Activated naive CD4-positive, alpha-beta T cell treated with anti-CD3 and anti-CD28 coated beads, Interleukin-2, amount 50 U/mL, for 24 hours (primary cell): ENCODE results near the gene GDPD5.

Source experiments
- H3K27ac Mint-ChIP-seq: one replicate; pipeline ENCODE4 v1.8.0; 2021; ENCODE audit warnings: mild to moderate bottlenecking, mixed read lengths
- H3K27me3 Mint-ChIP-seq: one replicate; pipeline ENCODE4 v1.8.0; 2021; ENCODE audit warnings: mixed read lengths
- H3K36me3 Mint-ChIP-seq: one replicate; pipeline ENCODE4 v1.8.0; 2021; ENCODE audit warnings: mixed read lengths
- H3K4me1 Mint-ChIP-seq: one replicate; pipeline ENCODE4 v1.8.0; 2021; ENCODE audit warnings: mixed read lengths
- H3K4me3 Mint-ChIP-seq: one replicate; pipeline ENCODE4 v1.8.0; 2021; ENCODE audit warnings: mild to moderate bottlenecking, mixed read lengths
- H3K9me3 Mint-ChIP-seq: one replicate; pipeline ENCODE4 v1.8.0; 2021; ENCODE audit warnings: mixed read lengths

The GDPD5 gene

GRCh38 chr11:75479597-75480145 is 46.1 kb downstream of the GDPD5 start:
- Mint-ChIP-seq H3K27ac (no peak overlapping the region), H3K27me3 (no peaks in the 10 kb centered on the region), H3K36me3 (no peaks in the 10 kb centered on the region)

GRCh38 chr11:75478783-75479596 is 46.8 kb downstream of the GDPD5 start:
- Mint-ChIP-seq H3K36me3 (no peaks in the 10 kb centered on the region), H3K4me3 (no peak overlapping the region), H3K9me3 (no peaks in the 10 kb centered on the region)

More at GRCh38 chr11:75479597-75480145, 46.1 kb downstream of the GDPD5 start:
- no peak overlapping the region for H3K4me3 Mint-ChIP-seq
- no peaks in the 10 kb centered on the region for H3K9me3 Mint-ChIP-seq
- H3K4me1 Mint-ChIP-seq: peaks cover 16% of the 10 kb centered on the region

GRCh38 chr11:75477614-75477935 is 48.2 kb downstream of the GDPD5 start:
- no peaks in the 10 kb centered on the region for H3K36me3 Mint-ChIP-seq

More at GRCh38 chr11:75478783-75479596, 46.8 kb downstream of the GDPD5 start:
- no peaks in the 10 kb centered on the region for H3K27me3 Mint-ChIP-seq
- no peak overlapping the region for H3K27ac Mint-ChIP-seq
- H3K4me1 Mint-ChIP-seq: peaks cover 16% of the 10 kb centered on the region

GRCh38 chr11:75476739-75477613 is 48.8 kb downstream of the GDPD5 start:
- no peak overlapping the region for H3K4me3 Mint-ChIP-seq

More at GRCh38 chr11:75477614-75477935, 48.2 kb downstream of the GDPD5 start:
- no peak overlapping the region for H3K4me3 Mint-ChIP-seq
- H3K27me3 Mint-ChIP-seq: no peaks in the 10 kb centered on the region
- no peaks in the 10 kb centered on the region for H3K9me3 Mint-ChIP-seq
- no peak overlapping the region for H3K27ac Mint-ChIP-seq
- peaks cover 16% of the 10 kb centered on the region for H3K4me1 Mint-ChIP-seq

GRCh38 chr11:75475767-75476650 is 49.7 kb downstream of the GDPD5 start:
- Mint-ChIP-seq H3K4me3 (no peak overlapping the region), H3K4me1 (peaks cover 16% of the 10 kb centered on the region), H3K27me3 (no peaks in the 10 kb centered on the region), H3K36me3 (no peaks in the 10 kb centered on the region), H3K9me3 (no peaks in the 10 kb centered on the region), H3K27ac (no peak overlapping the region)

More at GRCh38 chr11:75476739-75477613, 48.8 kb downstream of the GDPD5 start:
- Mint-ChIP-seq H3K36me3 (no peaks in the 10 kb centered on the region), H3K4me1 (peaks cover 16% of the 10 kb centered on the region), H3K9me3 (no peaks in the 10 kb centered on the region), H3K27ac (peak overlapping the region; percentile 19), H3K27me3 (no peaks in the 10 kb centered on the region)

- Mint-ChIP-seq H3K9me3 (no peaks in the 10 kb centered on the region), H3K4me3 (peak overlapping the region; percentile 53), H3K4me1 (peaks cover 16% of the 10 kb centered on the region), H3K27me3 (no peaks in the 10 kb centered on the region), H3K27ac (peak overlapping the region; percentile 66), H3K36me3 (no peaks in the 10 kb centered on the region)
These were observed 50.6 kb downstream of the GDPD5 start for GRCh38 chr11:75474878-75475766.

- Mint-ChIP-seq H3K27me3 (no peaks in the 10 kb centered on the region), H3K36me3 (no peaks in the 10 kb centered on the region), H3K9me3 (no peaks in the 10 kb centered on the region), H3K4me1 (peaks cover 16% of the 10 kb centered on the region), H3K4me3 (no peak overlapping the region), H3K27ac (no peak overlapping the region)
These were observed 51.5 kb downstream of the GDPD5 start for GRCh38 chr11:75474240-75474639.

GRCh38 chr11:75473684-75474083 is 52.1 kb downstream of the GDPD5 start:
- no peaks in the 10 kb centered on the region for H3K36me3 Mint-ChIP-seq
- no peak overlapping the region for H3K4me3 Mint-ChIP-seq
- H3K27ac Mint-ChIP-seq: no peak overlapping the region
- H3K27me3 Mint-ChIP-seq: no peaks in the 10 kb centered on the region
- no peaks in the 10 kb centered on the region for H3K9me3 Mint-ChIP-seq
- peaks cover 16% of the 10 kb centered on the region for H3K4me1 Mint-ChIP-seq

- no peak overlapping the region for H3K27ac Mint-ChIP-seq
- H3K4me3 Mint-ChIP-seq: no peak overlapping the region
- H3K36me3 Mint-ChIP-seq: no peaks in the 10 kb centered on the region
- no peaks in the 10 kb centered on the region for H3K9me3 Mint-ChIP-seq
- peaks cover 16% of the 10 kb centered on the region for H3K4me1 Mint-ChIP-seq
- no peaks in the 10 kb centered on the region for H3K27me3 Mint-ChIP-seq
These were observed 53.5 kb downstream of the GDPD5 start for GRCh38 chr11:75472081-75472732.

- H3K9me3 Mint-ChIP-seq: no peaks in the 10 kb centered on the region
- no peak overlapping the region for H3K4me3 Mint-ChIP-seq
- peaks cover 16% of the 10 kb centered on the region for H3K4me1 Mint-ChIP-seq
- H3K27ac Mint-ChIP-seq: no peak overlapping the region
- H3K27me3 Mint-ChIP-seq: no peaks in the 10 kb centered on the region
- H3K36me3 Mint-ChIP-seq: no peaks in the 10 kb centered on the region
These were observed 54.4 kb downstream of the GDPD5 start for GRCh38 chr11:75471176-75471973.

GRCh38 chr11:75470476-75471080 is 55.2 kb downstream of the GDPD5 start:
- peaks cover 9% of the 10 kb centered on the region for H3K4me1 Mint-ChIP-seq
- H3K4me3 Mint-ChIP-seq: no peak overlapping the region
- H3K9me3 Mint-ChIP-seq: no peaks in the 10 kb centered on the region
- no peaks in the 10 kb centered on the region for H3K36me3 Mint-ChIP-seq
- H3K27me3 Mint-ChIP-seq: no peaks in the 10 kb centered on the region
- H3K27ac Mint-ChIP-seq: no peak overlapping the region

GRCh38 chr11:75469785-75470405 is 55.8 kb downstream of the GDPD5 start:
- Mint-ChIP-seq H3K4me3 (no peak overlapping the region), H3K9me3 (no peaks in the 10 kb centered on the region), H3K36me3 (no peaks in the 10 kb centered on the region), H3K4me1 (peaks cover 2% of the 10 kb centered on the region), H3K27ac (no peak overlapping the region), H3K27me3 (no peaks in the 10 kb centered on the region)
